Activated CD8-positive, alpha-beta memory T cell treated with anti-CD3 and anti-CD28 coated beads for 1 hour (primary cell): ENCODE results near the gene GAD1.

ENCODE experiments used
- DNase-seq, 2 donors: peaks; one replicate each; pipeline ENCODE4 v3.0.0-alpha.2; 2020; ENCODE audit warnings: low read depth in 1 of 2; ENCODE audit errors: extremely low read depth in 1 of 2

Gene GAD1

GRCh38 chr2:170887896-170888295, 71.2 kb downstream of the GAD1 start:
- DNase-seq: no peak

- DNase-seq: no peak
Observed at GRCh38 chr2:170891893-170892292, 75.2 kb downstream of the GAD1 start.

GRCh38 chr2:170892391-170892951, 75.8 kb downstream of the GAD1 start:
- DNase-seq: no peak

- DNase-seq: no peak
Observed at GRCh38 chr2:170895023-170895757, 78.5 kb downstream of the GAD1 start.

GRCh38 chr2:170896622-170897021, 79.9 kb downstream of the GAD1 start:
- no peak for DNase-seq

GRCh38 chr2:170897108-170897507, 80.4 kb downstream of the GAD1 start:
- DNase-seq: no peak

GRCh38 chr2:170905864-170906263, 89.2 kb downstream of the GAD1 start:
- DNase-seq: no peak
